ENCODE results near the gene ENOX1.

ENOX1 gene

GRCh38 chr13:43200736-43201135 is 586.0 kb downstream of the ENOX1 start:
- DNase-seq (ENCODE audit: extremely low spot score) = no peak
- ChIA-PET CTCF (no interaction called here), POLR2A (no interaction called here)
- TF ChIP-seq ARNT (IDR thresholded peaks at IDR 0.05) = no peak
- no peak for TF ChIP-seq ELF4 (IDR thresholded peaks at IDR 0.05)
- no peak for TF ChIP-seq FOXM1 (IDR thresholded peaks at IDR 0.05; ENCODE audit: borderline replicate concordance)

GRCh38 chr13:43200307-43200706 is 586.5 kb downstream of the ENOX1 start:
- CTCF ChIA-PET = no interaction called here
- POLR2A ChIA-PET = no interaction called here
- DNase-seq (ENCODE audit: extremely low spot score) = no peak
- TF ChIP-seq FOXK2 (IDR thresholded peaks at IDR 0.05) (no peak), TARDBP (IDR thresholded peaks at IDR 0.05) (no peak), BHLHE40 (IDR thresholded peaks at IDR 0.05; ENCODE audit: borderline replicate concordance) (no peak), HDGF (IDR thresholded peaks at IDR 0.05; ENCODE audit: borderline replicate concordance) (no peak), FOXM1 (IDR thresholded peaks at IDR 0.05; ENCODE audit: borderline replicate concordance) (no peak), ARNT (IDR thresholded peaks at IDR 0.05) (no peak), ELF4 (IDR thresholded peaks at IDR 0.05) (no peak), FOXA1 (IDR thresholded peaks at IDR 0.05) (no peak), L3MBTL2 (conservative IDR thresholded peaks at IDR 0.05) (no peak), SUZ12 (IDR thresholded peaks at IDR 0.05) (no peak), SP1 (IDR thresholded peaks at IDR 0.05) (no peak), ZNF384 (IDR thresholded peaks at IDR 0.05) (no peak), PKNOX1 (IDR thresholded peaks at IDR 0.05) (no peak), NFRKB (IDR thresholded peaks at IDR 0.05) (no peak), LEF1 (IDR thresholded peaks at IDR 0.05; ENCODE audit: borderline replicate concordance) (no peak), CTBP1 (IDR thresholded peaks at IDR 0.05; ENCODE audit: borderline replicate concordance) (no peak)

- no peak for DNase-seq (ENCODE audit: extremely low spot score)
- POLR2A ChIA-PET = no interaction called here
- CTCF ChIA-PET = no interaction called here
- TF ChIP-seq HDGF (IDR thresholded peaks at IDR 0.05; ENCODE audit: borderline replicate concordance) (no peak), TARDBP (IDR thresholded peaks at IDR 0.05) (no peak)
These were observed 589.9 kb downstream of the ENOX1 start for GRCh38 chr13:43196750-43197370.

GRCh38 chr13:43196086-43196621 is 590.6 kb downstream of the ENOX1 start:
- CTCF ChIA-PET = no interaction called here
- TF ChIP-seq FOXK2 (IDR thresholded peaks at IDR 0.05) (no peak), PKNOX1 (IDR thresholded peaks at IDR 0.05) (no peak)
- DNase-seq (ENCODE audit: extremely low spot score) = no peak
- POLR2A ChIA-PET = no interaction called here

- TF ChIP-seq L3MBTL2 (conservative IDR thresholded peaks at IDR 0.05) (no peak), NFRKB (IDR thresholded peaks at IDR 0.05) (no peak), HDGF (IDR thresholded peaks at IDR 0.05; ENCODE audit: borderline replicate concordance) (no peak), ARNT (IDR thresholded peaks at IDR 0.05) (no peak), LEF1 (IDR thresholded peaks at IDR 0.05; ENCODE audit: borderline replicate concordance) (no peak), FOXA1 (IDR thresholded peaks at IDR 0.05) (no peak)
These were observed 591.2 kb downstream of the ENOX1 start for GRCh38 chr13:43195551-43195950.

GRCh38 chr13:43195112-43195511 is 591.7 kb downstream of the ENOX1 start:
- POLR2A ChIA-PET = no interaction called here
- TF ChIP-seq PKNOX1 (IDR thresholded peaks at IDR 0.05) (no peak), BHLHE40 (IDR thresholded peaks at IDR 0.05; ENCODE audit: borderline replicate concordance) (no peak), NFRKB (IDR thresholded peaks at IDR 0.05) (no peak), HDGF (IDR thresholded peaks at IDR 0.05; ENCODE audit: borderline replicate concordance) (no peak), SUZ12 (IDR thresholded peaks at IDR 0.05) (no peak), FOXA1 (IDR thresholded peaks at IDR 0.05) (no peak), ZNF384 (IDR thresholded peaks at IDR 0.05) (no peak)
- CTCF ChIA-PET = no interaction called here
- no peak for DNase-seq (ENCODE audit: extremely low spot score)

More at GRCh38 chr13:43195551-43195950, 591.2 kb downstream of the ENOX1 start:
- ChIA-PET POLR2A (no interaction called here), CTCF (no interaction called here)
- DNase-seq (ENCODE audit: extremely low spot score) = no peak

GRCh38 chr13:43193789-43194420 is 592.9 kb downstream of the ENOX1 start:
- DNase-seq (ENCODE audit: extremely low spot score) = no peak
- ChIA-PET CTCF (no interaction called here), POLR2A (no interaction called here)
- TF ChIP-seq ELF4 (IDR thresholded peaks at IDR 0.05) (no peak), NFRKB (IDR thresholded peaks at IDR 0.05) (no peak), CTBP1 (IDR thresholded peaks at IDR 0.05; ENCODE audit: borderline replicate concordance) (no peak), L3MBTL2 (conservative IDR thresholded peaks at IDR 0.05) (no peak), FOXA1 (IDR thresholded peaks at IDR 0.05) (no peak), ARNT (IDR thresholded peaks at IDR 0.05) (no peak), FOXM1 (IDR thresholded peaks at IDR 0.05; ENCODE audit: borderline replicate concordance) (no peak), TARDBP (IDR thresholded peaks at IDR 0.05) (no peak), LEF1 (IDR thresholded peaks at IDR 0.05; ENCODE audit: borderline replicate concordance) (no peak), FOXK2 (IDR thresholded peaks at IDR 0.05) (no peak), BHLHE40 (IDR thresholded peaks at IDR 0.05; ENCODE audit: borderline replicate concordance) (no peak), HDGF (IDR thresholded peaks at IDR 0.05; ENCODE audit: borderline replicate concordance) (no peak), PKNOX1 (IDR thresholded peaks at IDR 0.05) (no peak), SUZ12 (IDR thresholded peaks at IDR 0.05) (no peak), SP1 (IDR thresholded peaks at IDR 0.05) (no peak)
